NCI-H2107 (cell line): Measurements from ENCODE around the gene TMEM233.
"Not testable (repeated sequence)": the region's sequence is repeated elsewhere in the genome, so short reads cannot be mapped to it uniquely, and the experiment has no call there.

Source experiments
- DNase-seq: peaks from one replicate; lab custom pipeline; 2025; lab: John Stamatoyannopoulos, UW

Gene TMEM233

DNA sequence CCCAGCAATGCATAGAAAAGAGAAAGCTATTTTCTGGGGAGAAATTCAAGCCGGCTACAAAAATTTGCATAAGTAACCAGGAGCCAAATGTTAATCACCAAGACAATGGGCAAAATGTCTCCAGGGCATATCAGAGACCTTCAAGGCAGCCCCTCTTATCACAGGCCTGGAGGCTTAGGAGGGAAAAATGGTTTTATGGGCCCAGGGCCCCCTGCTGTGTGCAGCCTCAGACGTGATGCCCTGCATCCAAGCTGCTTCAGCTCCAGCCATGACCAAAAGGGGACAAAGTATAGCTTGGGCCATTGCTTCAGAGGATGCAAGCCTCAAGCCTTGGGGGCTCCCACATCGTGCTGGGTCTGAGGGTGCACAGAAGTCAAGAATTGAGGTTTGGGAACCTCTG lies 15.8 kb downstream of the TMEM233 start:
- no peak for DNase-seq

DNA sequence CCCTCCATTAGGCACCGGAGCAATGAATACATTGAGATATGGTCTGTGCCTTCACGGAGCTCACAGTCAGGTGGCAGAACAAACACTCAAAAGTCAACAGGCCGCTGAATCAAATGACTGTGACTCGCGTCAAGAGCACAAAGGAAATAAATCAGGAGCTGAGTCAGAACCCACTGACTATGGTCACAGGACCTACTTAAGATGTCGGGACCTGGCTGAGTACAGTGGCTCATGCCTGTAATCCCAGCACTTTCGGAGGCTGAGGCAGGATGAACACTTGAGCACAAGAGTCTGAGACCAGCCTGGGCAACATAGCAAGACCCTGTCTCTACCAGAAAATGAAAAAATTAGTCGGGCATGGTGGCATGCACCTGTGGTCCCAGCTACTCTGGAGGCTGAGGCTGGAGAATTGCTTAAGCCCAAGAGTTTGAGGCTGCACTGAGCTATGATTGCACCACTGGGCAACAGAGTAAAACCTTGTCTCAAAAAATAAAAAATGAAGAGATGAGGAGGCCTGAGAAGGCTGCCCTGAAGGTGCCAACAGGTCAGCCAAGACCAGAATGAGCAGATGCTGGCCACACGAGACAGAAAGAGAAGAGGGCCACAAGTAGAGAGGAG lies 19.9 kb downstream of the TMEM233 start:
- DNase-seq: no peak

DNA sequence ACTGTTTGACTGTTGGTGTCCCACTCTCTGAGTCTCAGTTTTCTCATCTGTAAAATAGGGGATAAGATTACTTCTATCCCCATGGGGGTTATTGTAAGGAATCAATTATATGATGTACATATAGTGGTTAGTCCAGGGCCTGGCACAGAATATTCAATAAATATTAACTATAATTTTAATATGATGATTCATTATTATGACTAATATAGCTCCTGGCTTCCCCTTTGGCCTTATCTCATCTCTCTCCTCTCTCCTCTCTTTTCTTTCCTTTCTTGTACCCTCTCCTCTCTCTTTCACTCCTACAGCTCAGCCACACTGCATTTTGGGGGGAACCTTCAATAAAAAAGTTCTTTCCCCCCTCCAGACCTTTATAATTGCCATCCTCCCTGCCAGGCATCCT lies 21.1 kb downstream of the TMEM233 start:
- DNase-seq: no peak

DNA sequence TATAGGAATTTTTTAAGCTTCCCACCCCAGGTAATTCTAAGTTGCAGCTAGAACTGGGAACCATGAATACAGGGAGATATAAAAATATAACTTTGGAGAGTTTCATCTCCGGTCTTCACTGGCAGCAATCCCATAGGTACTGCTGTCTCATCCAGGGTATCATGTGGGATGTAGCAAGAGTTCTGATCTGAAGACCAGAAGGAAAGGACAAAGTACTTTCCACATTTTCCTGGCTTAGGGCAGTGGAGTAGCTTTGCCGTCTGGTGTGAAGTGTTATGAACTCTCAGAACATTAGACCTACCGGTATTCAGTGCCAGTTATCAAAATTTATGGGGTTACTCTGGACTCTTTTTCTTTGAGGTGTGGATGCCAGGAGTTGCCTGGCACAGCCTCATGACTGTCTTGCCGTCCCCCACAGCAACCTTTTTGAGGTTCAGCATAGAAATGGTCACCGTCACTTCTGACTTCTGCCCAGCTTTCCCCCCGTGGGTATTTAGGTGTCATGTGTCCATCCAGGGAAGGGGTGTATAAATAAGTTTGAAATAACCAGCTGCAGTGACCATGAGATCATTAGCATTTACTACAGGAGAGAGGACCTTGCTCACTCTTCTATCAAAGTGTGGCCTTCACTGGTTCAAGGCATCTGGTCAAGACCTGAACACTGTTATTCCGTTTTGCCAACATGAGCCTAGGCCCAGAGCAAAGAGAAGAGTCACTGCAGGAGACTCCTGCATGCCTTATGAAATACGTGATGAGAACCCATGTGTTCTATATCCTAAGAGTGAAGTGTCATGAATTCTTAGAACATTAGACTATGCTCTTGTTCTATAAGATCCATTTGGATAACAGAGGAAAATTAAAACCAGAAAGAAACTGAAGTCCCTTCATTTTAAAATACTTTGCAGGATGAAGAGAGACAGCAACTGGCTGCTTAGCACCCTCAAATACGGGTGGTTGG lies 22.2 kb downstream of the TMEM233 start:
- DNase-seq: no peak

DNA sequence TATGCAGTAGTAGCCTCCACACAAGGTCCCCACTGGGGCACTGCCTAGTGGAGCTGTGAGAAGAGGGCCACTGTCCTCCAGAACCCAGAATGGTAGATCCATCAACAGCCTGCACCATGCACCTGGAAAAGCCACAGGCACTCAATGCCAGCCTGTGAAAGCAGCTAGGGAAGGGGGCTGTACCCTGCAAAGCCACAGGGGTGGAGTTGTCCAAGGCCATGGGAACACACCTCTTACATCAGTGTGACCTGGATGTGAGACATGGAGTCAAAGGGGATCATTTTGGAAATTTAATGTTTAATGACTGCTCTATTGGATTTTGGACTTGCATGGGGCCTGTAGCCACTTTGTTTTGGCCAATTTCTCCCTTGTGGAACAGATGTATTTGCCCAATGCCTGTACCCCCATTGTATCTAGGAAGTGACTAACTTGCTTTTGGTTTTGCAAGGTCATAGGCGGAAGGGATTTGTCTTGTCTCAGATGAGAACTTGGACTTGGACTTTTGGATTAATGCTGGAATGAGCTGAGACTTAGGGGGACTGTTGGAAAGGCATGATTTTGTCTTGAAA lies 24.8 kb downstream of the TMEM233 start:
- DNase-seq: not testable (repeated sequence)

DNA sequence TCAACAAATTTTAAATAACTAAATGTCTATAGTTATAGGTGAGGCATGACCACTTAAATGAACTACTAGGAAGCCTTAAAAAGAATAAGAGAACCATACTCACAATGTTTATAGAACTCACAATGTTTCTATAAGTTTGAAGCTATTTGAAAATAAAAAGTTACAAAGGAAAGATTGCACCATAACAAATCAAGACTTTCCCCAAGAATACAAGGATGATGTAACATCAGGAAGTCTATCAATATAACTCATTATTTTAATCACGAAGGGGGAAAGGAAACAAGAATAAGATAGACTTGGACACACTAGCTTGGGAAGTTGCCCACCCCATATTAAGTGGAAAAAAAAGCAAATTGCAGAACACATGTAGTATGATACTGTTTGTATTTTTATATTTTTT lies 26.9 kb downstream of the TMEM233 start:
- no peak for DNase-seq

DNA sequence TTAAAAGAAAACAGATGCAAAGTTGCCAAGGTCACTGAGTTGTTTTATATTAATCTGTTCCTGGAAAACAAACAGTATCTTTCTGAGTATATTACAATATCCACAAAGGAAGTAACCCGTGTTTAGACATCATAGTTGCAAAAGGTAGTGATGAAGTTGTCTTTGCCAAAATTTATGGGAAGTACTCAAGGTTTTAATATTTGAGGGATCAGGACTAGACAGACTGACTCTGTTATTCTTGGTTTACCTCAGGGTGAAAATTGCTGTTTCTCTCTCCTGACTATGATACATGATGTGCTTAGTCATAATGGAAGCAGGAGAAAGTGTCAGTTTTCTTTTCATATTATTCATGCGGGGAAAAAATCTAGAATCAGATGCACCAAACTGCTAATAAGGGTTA lies 28.3 kb downstream of the TMEM233 start:
- DNase-seq: no peak

DNA sequence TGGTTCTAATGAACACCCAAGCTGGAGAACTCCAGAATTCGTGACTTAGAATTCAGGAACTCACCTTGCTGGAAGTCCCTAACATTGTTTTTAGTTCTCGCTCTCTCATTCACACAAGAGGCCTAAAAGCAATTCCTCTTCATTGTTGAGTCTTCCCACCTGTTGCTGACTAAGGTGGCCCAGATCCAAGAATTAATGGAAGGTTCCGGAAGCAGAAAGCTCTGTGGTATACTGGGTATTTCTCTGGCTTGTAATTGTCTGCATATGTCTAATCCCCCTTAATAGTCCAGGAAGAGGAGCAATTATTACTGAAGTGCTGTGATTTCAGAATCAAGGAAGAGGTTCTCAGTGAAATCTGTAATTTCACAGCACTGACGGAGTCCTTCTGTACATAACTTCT lies 31.4 kb downstream of the TMEM233 start:
- peak; percentile 68 for DNase-seq

DNA sequence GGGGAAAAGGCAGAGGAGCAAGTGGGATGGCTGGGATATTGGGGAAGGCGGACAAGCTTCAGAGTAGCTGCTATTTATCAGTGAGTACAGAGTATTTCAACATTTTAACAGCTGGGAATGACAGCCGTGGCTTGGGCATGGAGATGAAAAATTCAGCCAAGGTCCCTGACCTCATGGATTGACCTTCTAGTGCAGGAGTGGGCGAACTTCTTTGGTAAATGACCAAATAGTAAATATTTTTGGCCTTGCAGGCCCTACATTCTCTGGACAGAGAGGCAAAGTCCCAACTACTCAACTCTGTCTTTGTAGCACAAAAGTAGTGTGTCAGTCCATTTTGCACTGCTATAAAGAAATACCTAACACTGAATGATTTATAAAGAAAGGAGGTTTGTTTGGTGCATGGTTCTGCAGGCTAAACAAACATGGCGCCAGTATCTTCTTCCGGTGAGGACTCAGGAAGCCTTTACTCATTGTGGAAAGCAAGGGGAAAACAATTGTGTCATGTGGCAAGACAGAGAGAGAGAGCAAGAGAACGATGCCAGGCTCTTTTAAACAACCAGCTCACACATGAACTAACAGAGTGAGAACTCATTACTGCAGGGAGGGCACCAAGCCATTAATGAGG lies 33.6 kb downstream of the TMEM233 start:
- DNase-seq: no peak

DNA sequence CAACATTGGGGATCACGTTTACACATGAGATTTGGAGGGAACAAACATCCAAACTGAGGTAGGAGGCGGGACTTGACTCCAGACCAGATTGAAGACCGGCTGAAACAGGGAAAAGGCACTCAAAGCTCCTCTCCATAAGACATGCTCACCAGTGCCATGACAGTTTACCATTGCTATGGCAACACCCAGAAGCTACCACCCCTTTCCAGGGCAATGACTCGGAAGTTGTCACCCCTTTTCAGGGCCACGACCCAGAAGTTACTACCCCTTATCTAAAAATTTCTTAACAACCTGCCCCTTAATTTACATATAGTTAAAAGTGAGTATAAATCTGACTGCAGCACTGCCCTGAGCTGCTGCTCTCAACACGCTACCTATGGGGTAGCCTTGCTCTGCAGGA lies 34.1 kb downstream of the TMEM233 start:
- DNase-seq: no peak

DNA sequence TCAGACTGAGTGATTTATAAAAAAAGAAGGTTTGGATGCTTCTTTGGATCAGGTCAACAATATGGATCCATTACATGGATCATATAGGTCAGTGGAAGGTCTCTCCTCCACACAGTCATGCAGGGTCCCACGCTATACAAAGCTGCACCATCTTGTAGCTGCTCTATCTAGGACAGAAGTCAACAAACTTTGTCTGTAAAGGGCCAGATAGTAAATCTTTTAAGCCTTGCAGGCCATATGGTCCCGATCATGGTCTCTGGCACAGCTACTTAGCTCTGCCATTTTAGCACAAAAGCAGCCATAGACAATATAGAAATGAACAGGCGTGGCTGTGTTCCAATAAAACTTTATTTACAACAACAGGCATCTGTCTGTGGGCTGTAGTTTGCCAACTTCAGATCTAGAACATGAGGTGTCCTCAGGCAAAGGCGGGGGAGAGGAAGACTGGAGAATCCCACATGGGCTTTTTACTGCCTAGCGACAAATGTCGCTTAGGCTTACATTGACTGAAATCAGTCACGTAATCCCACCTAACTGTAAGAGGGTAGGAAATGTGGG lies 36.7 kb downstream of the TMEM233 start:
- DNase-seq: no peak

DNA sequence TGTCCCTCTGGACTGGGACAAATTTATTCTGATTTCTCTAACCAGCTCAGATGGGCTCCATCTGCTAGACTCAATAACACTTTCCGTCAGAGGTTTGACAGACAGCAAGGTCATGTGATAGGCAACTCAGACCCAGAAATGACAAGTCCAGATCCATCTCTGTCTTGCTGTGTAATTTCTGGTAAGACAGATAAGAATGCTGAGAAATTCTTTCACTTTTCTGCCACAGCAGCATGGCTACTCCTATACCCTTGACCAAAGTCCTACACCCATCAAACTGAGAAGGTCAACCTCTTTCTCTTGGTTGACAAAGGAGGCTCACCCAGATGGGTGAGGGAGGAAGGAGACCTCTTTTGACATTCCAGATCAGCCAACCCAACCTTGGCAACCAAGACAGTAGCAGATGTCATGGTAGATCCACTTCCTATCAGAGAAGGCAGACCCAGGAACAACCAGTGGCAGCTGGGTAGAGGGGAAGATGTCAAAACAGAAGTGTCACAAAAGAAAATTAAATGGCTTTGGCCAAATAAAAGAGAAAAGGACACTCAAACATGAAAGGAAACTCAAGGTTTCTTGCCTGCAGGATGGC lies 37.5 kb downstream of the TMEM233 start:
- no peak for DNase-seq

DNA sequence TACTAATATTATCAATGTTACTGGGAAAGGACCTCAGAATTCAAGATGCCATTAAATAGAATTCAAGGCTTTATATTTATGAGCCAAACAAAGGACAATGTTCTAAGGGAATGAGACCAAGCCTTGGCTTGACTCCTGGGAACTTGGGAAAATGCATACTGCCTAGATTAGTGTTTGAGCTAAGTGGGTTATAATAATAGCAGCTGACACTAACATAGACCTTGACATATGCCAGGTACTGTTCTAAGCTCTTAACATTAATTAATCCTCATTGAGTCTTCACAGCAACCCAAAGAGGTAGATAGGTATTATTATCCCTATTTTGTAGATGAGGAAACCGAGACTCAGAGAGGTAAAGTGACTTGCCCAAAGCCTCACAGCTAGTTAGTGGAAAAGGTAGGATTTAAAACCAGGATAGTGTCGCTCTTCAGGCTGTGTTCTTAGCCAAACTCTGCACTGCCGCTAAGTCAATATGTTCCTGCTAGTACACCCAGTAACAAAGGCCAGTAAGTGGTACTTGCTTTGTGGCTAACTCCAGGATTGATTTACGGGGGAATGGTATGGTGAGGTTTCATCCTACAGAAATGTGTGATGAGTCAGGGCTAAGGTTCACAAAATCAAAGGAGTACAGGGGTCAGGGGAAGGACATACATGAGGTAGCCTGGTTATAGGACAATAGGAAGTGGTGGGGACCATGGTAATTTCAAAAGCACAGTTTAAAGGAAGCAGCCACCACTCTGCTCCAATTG lies 38.5 kb downstream of the TMEM233 start:
- DNase-seq: no peak

DNA sequence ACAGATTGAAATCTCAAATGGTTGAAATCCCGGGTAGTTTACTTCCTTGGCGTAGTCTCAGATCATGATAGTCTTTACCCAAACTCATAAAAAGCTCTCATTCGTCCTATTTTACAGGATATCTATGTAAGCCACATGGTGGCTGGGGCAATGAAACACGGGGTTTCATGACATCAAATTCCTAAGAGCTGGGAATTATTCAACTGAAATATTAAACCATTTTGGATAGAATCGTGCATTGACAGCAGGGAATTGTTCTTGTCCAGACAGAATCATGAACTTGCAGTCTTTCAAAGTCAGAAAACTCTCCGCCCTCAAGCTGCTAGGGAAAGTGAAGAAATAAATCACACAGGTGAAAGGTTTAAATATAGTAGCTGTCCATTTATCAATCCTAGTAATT lies 41.2 kb downstream of the TMEM233 start:
- DNase-seq: no peak

DNA sequence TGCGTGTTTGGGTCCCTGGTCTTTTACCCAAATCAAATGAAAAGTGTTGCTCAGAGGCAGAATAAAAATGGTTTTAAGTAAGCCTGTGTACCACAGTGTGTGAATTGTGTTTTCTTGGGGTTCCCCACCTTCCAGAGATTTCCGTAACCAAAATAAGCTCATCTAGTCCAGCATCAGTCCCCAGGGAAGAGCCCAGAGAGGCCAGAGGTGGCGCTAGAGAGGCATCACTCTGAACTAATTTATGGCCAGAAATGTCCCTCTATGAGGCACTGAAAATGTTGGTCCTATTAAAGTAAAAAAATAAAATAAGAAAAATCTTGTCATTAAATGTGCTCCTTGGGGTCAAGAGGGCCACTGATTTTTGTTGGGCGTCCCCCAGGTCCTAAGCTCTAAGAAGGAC lies 49.4 kb downstream of the TMEM233 start:
- DNase-seq: no peak

DNA sequence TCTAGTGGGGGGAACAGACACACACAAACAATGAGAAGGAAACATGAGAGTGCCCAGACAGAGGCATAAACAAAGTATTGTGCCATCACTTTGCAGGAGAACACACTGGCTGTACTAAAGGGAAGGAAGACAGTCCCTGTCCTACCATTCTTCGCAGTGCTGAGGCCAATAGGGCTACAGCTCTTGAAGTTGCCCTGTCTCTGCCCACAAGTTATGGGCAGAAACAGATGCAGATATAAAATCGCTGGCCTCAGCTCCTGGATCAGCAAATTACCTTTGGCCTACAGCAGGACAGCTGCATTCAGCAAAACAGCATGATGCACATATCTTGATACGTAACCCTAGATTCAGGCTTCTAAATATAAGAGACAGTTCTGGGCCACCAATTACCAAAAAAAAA lies 51.4 kb downstream of the TMEM233 start:
- no peak for DNase-seq

DNA sequence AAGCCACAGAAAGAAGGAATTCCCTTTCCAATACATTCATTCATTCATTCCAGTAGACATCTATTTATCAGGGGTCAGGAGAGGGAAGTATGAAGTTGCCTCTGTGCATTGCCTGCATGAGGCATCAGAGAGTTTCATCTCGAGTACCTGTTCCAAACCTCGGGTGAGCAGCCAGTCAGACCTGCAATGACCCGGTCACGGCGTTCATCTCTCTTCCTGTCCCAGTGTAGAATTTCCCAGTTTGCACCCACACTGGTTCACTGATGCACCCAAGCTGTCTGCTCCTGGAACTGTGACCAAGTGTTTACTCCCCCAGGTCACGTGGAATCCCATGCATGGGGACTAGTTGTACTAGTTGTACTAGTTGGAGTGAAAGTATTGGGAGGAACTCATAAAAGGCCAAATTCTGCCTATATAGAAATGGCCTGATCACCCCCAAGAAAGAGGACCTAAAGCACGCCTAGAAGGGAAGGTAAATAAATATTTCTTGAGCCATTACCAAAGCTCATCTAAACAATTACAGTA lies 52.0 kb downstream of the TMEM233 start:
- DNase-seq: no peak

DNA sequence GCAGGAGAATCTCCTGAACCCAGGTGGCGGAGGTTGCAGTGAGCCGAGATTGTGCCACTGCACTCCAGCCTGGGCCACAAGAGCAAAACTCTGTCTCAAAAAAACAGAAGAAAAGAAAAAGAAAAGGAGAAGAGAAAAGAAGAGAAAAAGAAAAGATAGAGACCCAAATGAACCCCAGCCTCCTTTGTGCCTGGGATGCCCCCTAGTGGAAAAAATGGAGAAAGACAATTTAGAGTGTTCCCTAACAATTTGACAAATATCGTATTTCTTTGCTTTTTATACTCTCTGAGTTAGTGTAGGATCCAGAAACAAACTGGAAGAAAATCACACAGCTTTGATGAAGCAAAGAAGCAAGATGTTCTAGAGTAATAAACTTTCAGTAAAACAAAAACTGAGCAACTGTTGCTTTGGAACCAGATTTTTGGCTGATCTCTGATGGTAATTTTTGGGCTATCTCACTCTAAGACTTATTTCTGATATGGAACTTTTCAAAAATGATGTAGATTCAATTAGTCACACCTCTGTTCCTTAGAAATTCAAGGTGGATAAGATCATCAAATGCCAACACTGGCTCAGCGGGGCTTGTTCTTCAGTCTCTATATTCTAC lies 55.7 kb downstream of the TMEM233 start:
- no peak for DNase-seq

DNA sequence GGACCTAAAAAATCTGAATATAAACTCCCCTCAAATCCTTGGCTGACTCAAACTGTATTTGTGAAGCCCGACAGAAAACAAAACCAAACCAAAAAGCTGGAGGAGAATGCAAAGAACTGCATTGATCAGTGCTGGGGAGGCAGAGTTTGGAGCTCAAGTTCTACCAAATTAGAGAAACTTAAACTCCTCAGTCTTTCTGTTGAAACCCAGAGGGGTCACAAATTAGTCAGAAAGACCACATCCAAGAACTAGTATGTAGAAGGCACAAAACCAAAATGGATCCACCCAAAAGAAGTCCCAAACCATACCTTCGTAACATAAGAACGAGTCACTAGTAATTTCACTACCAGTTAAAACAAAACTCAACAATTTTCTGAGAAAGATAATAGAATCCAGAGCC lies 59.1 kb downstream of the TMEM233 start:
- DNase-seq: no peak

DNA sequence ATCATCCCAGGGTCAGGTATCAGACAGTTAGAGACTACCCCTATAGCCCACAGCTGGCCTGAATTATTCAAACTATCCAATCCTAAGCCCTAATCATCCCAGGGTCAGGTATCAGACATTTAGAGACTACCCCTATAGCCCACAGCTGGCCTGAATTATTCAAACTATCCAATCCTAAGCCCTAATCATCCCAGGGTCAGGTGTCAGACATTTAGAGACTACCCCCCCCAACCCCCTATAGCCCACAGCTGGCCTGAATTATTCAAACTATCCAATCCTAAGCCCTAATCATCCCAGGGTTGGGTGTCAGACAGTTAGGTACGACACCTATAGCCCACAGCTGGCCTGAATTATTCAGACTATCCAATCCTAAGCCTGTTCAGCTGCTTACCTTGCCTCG lies 63.4 kb downstream of the TMEM233 start:
- DNase-seq: not testable (repeated sequence)

DNA sequence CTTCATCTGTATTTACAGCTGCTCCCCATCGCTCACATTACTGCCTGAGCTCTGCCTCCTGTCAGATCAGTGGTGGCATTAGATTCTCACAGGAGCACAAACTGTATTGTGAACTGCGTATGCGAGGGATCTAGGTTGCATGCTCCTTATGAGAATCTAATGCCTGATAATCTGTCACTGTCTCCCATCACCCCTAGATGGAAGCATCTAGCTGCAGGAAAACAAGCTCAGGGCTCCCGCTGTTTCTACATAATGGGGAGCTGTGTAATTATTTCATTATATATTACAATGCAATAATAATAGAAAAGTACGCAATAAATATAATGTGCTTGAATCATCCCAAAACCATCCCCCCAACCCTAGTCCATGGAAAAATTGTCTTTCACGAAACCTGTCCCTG lies 64.6 kb downstream of the TMEM233 start:
- not testable (repeated sequence) for DNase-seq
